Stimulated activated effector memory CD8-positive, alpha-beta T cell treated with anti-CD3 and anti-CD28 coated beads, Interleukin-12 subunit alpha, Interleukin-12 subunit beta, amount 100 ng/mL, for 72 hours (primary cell): ENCODE measurements around the gene NUTM2F.
"Not testable (repeated sequence)": the region's sequence is repeated elsewhere in the genome, so short reads cannot be mapped to it uniquely, and the experiment has no call there.

Experiments
- ATAC-seq: fragments of 150-1000 bp; cut with Tn5 transposase; 2 replicates; pipeline ENCODE4 v1.10.0; 2021
- DNase-seq, 2 donors: peaks; one replicate each; pipeline ENCODE4 v3.0.0; 2021 to 2022; ENCODE audit warnings: low spot score in 2 of 2
- H3K27ac Mint-ChIP-seq: one replicate; pipeline ENCODE4 v1.8.0; 2022; ENCODE audit warnings: mild to moderate bottlenecking, mixed read lengths
- H3K36me3 Mint-ChIP-seq: one replicate; pipeline ENCODE4 v1.8.0; 2022; ENCODE audit warnings: mild to moderate bottlenecking, mixed read lengths
- H3K4me1 Mint-ChIP-seq: one replicate; pipeline ENCODE4 v1.8.0; 2022; ENCODE audit warnings: mixed read lengths
- H3K4me3 Mint-ChIP-seq: one replicate; pipeline ENCODE4 v1.8.0; 2022; ENCODE audit warnings: mild to moderate bottlenecking, mixed read lengths
- H3K9me3 Mint-ChIP-seq: one replicate; pipeline ENCODE4 v1.8.0; 2022; ENCODE audit warnings: mixed read lengths

Gene NUTM2F, protein sequence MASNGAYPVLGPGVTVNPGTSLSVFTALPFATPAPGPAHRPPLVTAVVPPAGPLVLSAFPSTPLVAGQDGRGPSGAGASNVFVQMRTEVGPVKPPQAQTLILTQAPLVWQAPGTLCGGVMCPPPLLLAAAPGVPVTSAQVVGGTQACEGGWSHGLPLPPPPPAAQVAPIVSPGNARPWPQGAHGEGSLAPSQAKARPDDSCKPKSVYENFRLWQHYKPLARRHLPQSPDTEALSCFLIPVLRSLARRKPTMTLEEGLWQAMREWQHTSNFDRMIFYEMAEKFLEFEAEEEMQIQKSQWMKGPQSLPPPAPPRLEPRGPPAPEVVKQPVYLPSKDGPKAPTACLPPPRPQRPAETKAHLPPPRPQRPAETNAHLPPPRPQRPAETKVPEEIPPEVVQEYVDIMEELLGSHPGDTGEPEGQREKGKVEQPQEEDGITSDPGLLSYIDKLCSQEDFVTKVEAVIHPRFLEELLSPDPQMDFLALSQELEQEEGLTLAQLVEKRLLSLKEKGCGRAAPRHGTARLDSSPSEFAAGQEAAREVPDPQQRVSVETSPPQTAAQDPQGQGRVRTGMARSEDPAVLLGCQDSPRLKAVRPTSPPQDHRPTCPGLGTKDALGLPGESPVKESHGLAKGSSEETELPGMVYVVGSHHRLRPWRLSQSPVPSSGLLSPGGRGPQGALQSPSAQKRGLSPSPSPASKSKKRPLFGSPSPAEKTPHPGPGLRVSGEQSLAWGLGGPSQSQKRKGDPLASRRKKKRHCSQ

GRCh38 chr9:94328544-94328943 lies at the start of gene NUTM2F:
NUTM2F (minus strand) TSS chr9:94328644; CDS start chr9:94328623, 21 bp downstream.
- H3K4me3 Mint-ChIP-seq, H3K36me3 Mint-ChIP-seq, H3K9me3 Mint-ChIP-seq, ATAC-seq, H3K4me1 Mint-ChIP-seq, DNase-seq, H3K27ac Mint-ChIP-seq: not testable (repeated sequence)

DNA sequence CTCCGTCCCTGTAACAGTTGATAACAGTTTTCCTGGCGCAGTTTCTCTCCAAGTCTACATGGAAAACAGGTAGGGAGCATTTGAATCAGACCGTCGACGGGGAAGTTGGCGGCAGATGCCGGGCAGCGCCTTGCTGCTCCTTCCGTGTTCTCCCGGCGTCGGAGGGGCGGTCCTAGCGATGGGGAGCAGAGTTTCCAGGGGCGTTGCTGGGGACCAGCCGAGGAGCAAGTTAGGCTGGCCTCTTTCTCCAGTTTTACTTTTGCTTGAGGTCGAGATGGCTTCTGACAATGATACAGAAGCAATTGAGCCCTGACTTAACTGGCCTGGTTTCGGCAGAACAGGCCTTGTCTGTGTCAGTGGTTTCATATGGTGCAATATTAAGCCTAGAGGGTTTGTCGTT lies 46.8 kb upstream of the NUTM2F start:
- H3K4me1 Mint-ChIP-seq, H3K36me3 Mint-ChIP-seq, H3K9me3 Mint-ChIP-seq: not testable (repeated sequence)
- Mint-ChIP-seq H3K27ac (peak overlapping the region; percentile 81), H3K4me3 (peak overlapping the region; percentile 79)
- ATAC-seq (peak; percentile 68), DNase-seq (peak; percentile 3 to 63)

DNA sequence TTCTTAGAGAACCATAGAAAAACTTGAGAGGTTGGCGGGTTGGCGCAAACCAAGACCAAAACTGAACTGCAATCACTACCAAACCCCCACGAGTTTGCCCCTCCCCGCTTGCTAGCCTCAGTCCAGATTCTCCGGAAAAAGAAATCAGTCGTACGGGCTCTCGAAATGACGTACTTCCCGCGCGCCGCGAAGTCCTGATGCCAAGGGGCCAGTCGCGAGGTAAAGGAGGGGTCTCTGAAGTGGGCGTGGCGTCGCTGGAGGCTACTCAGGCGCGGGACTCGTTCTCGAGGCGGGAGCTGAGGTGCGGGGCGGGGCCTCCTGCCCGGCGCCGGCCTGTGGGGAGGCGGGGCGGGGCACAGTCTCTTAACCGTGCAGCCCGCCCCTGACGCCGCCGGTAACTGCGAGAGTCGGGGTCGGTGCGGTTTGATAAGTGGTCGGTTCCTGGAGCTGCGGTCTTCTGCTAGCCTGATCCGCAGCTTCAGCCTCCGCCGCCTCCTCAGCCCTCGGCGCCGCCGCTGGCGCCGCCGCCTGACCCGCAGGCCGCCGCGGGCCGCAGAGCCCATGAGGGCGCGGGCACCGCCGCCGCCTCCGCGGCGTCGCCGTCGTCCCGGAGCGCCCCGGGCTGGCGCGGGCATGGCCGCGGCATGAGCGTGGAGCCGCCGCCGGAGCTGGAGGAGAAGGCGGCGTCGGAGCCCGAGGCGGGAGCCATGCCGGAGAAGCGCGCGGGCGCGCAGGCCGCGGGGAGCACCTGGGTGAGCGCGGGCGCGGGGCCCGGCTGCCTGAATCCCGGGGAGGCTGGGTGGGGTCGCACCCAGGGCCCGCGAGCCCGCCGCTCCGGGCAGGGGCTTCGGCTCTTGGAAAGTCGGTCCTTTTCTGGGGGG lies 46.0 kb upstream of the NUTM2F start:
- not testable (repeated sequence) for H3K9me3 Mint-ChIP-seq, H3K36me3 Mint-ChIP-seq, H3K4me1 Mint-ChIP-seq
- ATAC-seq (peak; percentile 95), DNase-seq (peak; percentile 73 to 94)
- H3K4me3 Mint-ChIP-seq = peak overlapping the region; percentile 79
- peak overlapping the region; percentile 90 for H3K27ac Mint-ChIP-seq

- peak overlapping the region; percentile 90 for H3K27ac Mint-ChIP-seq
- peak overlapping the region; percentile 79 for H3K4me3 Mint-ChIP-seq
- not testable (repeated sequence) for DNase-seq, H3K4me1 Mint-ChIP-seq, ATAC-seq, H3K36me3 Mint-ChIP-seq, H3K9me3 Mint-ChIP-seq
Observed at GRCh38 chr9:94373779-94374175, 45.3 kb upstream of the NUTM2F start.

DNA sequence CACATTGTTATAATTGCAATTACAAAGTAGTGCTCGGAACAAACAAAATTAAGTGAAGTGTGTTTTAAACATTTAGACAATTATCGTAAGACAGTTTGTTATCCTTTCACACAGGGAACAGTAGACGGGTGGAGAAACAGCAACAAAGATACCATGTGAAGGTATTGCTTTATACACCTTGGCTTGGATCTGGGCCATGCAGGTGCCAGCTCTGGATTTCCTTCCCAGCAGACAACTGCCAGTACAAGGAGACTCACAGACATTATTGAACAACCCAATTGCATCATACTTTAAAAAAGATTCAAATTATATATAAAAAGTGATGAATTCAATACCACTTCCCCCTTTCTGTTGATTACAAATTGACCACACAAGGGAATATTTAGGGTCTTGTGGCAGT lies 41.8 kb upstream of the NUTM2F start:
- not testable (repeated sequence) for H3K27ac Mint-ChIP-seq, ATAC-seq, H3K36me3 Mint-ChIP-seq

DNA sequence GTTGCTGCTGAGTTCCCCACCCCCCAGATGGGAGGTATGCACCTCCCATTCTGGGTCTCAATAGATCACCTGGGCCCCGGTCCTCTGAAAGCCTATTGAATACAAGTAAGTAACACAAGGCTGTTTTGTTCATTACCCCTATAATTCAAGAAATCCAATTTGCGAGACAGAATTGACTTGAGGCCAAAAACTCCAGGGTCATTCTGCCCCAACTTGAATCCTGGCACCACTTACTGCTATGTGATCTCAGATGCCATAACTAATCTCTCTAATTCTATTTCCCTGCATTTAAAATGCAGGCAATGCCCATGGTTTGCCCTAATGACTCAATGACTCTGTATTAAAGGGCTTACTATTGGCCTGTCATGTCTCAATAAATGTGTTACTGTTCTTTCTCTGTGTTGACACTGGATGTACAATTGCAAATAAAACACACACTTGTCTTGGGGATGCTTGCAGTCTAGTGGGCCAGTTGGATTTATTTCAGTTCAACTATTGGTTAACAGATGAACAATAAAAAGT lies 35.7 kb upstream of the NUTM2F start:
- not testable (repeated sequence) for H3K27ac Mint-ChIP-seq, H3K9me3 Mint-ChIP-seq, H3K4me3 Mint-ChIP-seq, ATAC-seq, H3K4me1 Mint-ChIP-seq, DNase-seq, H3K36me3 Mint-ChIP-seq

More for the DNA sequence above, 41.8 kb upstream of the NUTM2F start:
- H3K9me3 Mint-ChIP-seq, DNase-seq, H3K4me3 Mint-ChIP-seq, H3K4me1 Mint-ChIP-seq: not testable (repeated sequence)

- not testable (repeated sequence) for H3K9me3 Mint-ChIP-seq, H3K36me3 Mint-ChIP-seq, H3K4me3 Mint-ChIP-seq, H3K4me1 Mint-ChIP-seq, H3K27ac Mint-ChIP-seq, DNase-seq, ATAC-seq
Observed at GRCh38 chr9:94357158-94357557, 28.7 kb upstream of the NUTM2F start.

DNA sequence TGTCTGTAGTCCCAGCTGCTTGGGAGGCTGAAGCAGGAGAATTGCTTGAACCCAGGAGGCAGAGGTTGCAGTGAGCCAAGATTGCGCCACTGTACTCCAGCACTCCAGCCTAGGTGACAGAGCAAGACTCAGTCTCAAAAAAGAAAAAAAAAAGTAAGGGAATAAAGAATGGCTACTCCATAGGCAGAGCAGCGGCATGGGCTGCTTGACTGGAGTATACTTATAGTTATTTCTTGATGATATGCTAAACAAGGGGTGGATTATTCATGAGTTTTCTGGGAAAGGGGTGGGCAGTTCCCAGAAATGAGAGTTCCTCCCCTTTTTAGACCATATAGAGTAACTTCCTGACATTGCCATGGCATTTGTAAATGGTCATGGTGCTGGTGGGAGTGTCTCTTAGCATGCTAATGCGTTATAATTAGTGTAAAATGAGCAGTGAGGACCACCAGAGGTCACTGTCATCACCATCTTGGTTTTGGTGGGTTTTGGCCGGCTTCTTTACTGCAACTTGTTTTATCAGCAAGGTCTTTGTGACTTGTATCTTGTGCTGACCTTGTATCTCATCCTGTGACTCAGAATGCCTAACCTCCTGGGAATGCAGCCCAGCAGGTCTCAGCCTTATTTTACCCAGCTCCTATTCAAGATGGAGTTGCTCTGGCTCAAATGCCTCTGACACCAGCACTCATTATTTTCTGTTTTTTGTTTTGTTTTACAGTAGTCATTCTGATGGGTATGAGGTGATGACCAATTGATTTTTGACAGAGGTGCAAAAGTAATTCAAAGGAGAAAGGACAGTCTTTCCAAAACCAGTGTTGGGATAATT lies 23.7 kb upstream of the NUTM2F start:
- not testable (repeated sequence) for H3K4me1 Mint-ChIP-seq, H3K27ac Mint-ChIP-seq, H3K4me3 Mint-ChIP-seq, ATAC-seq, H3K9me3 Mint-ChIP-seq, H3K36me3 Mint-ChIP-seq, DNase-seq

- not testable (repeated sequence) for ATAC-seq, H3K4me1 Mint-ChIP-seq, DNase-seq, H3K9me3 Mint-ChIP-seq, H3K27ac Mint-ChIP-seq, H3K4me3 Mint-ChIP-seq, H3K36me3 Mint-ChIP-seq
Observed at GRCh38 chr9:94348754-94349153, 20.3 kb upstream of the NUTM2F start.

GRCh38 chr9:94347451-94347850 lies 19.0 kb upstream of the NUTM2F start:
- peak overlapping the region; percentile 95 for H3K27ac Mint-ChIP-seq
- not testable (repeated sequence) for H3K4me1 Mint-ChIP-seq, H3K9me3 Mint-ChIP-seq, H3K36me3 Mint-ChIP-seq, ATAC-seq, DNase-seq
- H3K4me3 Mint-ChIP-seq = peak overlapping the region; percentile 39

- not testable (repeated sequence) for H3K4me3 Mint-ChIP-seq, H3K4me1 Mint-ChIP-seq, H3K36me3 Mint-ChIP-seq, H3K27ac Mint-ChIP-seq, H3K9me3 Mint-ChIP-seq, DNase-seq
- ATAC-seq = peak; percentile 75
Observed at GRCh38 chr9:94341703-94342102, 13.3 kb upstream of the NUTM2F start.

DNA sequence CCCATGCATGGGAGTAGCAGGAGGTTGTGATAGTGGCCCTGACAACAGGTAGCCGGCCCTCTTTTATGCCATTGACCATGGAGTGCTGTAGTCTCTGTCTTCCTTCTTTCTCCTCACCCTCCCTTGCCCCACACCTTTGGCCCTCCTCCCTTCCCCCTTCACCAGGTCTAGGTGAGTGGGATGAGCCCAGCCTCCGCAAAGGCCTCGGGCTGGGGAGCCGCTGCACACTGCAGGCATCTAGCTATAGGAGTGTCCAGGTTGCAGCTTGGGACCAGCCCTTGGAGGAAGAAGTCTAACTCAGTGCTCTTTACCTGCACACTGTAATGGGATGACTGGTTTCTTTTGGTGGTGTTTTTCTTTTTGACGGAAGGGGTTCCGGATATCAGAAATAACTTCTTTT lies 12.3 kb upstream of the NUTM2F start:
- H3K4me1 Mint-ChIP-seq, DNase-seq, ATAC-seq, H3K36me3 Mint-ChIP-seq, H3K4me3 Mint-ChIP-seq, H3K9me3 Mint-ChIP-seq, H3K27ac Mint-ChIP-seq: not testable (repeated sequence)

DNA sequence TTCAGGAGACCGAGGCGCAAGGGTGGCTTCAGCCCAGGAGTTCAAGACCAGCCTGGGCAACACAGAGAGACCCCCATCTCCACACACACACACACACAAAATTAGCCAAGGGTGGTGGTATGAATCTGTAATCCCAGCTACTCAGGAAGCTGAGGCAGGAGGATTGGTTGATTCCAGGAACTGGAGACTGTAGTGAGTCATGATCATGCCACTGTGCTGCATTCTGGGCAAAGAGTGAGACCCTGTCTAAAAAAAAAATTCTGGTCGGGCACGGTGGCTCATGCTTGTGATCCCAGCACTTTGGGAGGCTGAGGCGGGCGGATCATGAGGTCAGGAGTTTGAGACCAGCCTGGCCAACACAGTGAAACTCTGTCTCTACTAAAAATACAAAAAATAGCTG lies 11.2 kb upstream of the NUTM2F start:
- peak; percentile 57 for ATAC-seq
- not testable (repeated sequence) for H3K27ac Mint-ChIP-seq, H3K9me3 Mint-ChIP-seq, H3K36me3 Mint-ChIP-seq, H3K4me1 Mint-ChIP-seq, H3K4me3 Mint-ChIP-seq, DNase-seq

- not testable (repeated sequence) for H3K27ac Mint-ChIP-seq
Observed at GRCh38 chr9:94338723-94339122, 10.3 kb upstream of the NUTM2F start.

More at GRCh38 chr9:94338723-94339122, 10.3 kb upstream of the NUTM2F start:
- not testable (repeated sequence) for ATAC-seq, H3K36me3 Mint-ChIP-seq, H3K9me3 Mint-ChIP-seq, H3K4me3 Mint-ChIP-seq, DNase-seq, H3K4me1 Mint-ChIP-seq
